PC-3 (cell line): ENCODE data around the gene EMP3. TPM values are rescaled to one million over a fixed set of nuclear protein-coding genes. Genes with fewer than 3 reads are reported as not detected.

Experiments
- ATAC-seq: fragments of 200-7000 bp; cut with Tn5 transposase; 2 replicates; pipeline ENCODE4 v1.9.1; 2020; ENCODE audit warnings: mild to moderate bottlenecking, moderate library complexity
- BruUV-seq: library from RNA; stranded (reverse); fragments of 400-500 nt; replicated peaks from 2 replicates; lab custom pipeline; 2021; lab: Mats Ljungman, UMichigan
- CTCF ChIA-PET: fragments of 300-600 bp; sonication (Branson Sonifier 250); formaldehyde crosslinking; loops from one replicate; lab custom pipeline; 2022; ENCODE audit warnings: antibody characterized with exemption; lab: Charles Lee
- POLR2A ChIA-PET: fragments of 300-600 bp; sonication (Branson Sonifier 250); formaldehyde crosslinking; loops from one replicate; lab custom pipeline; 2022; ENCODE audit warnings: antibody characterized with exemption; ENCODE audit not compliant: unreplicated experiment; lab: Charles Lee
- DNase-seq: peaks from one replicate; pipeline ENCODE4 v3.0.0-alpha.2; 2015
- H2AFZ ChIP-seq: fragments of 300-600 bp; sonication (generic); 2 replicates; pipeline ENCODE4 v1.6.0; 2016; ENCODE audit warnings: antibody characterized with exemption, low read length
- H3F3A ChIP-seq: fragments of 300-600 bp; sonication (generic); one replicate; pipeline ENCODE4 v1.6.0; 2017; ENCODE audit warnings: antibody characterized with exemption, low read length, control low read depth, mild to moderate bottlenecking; ENCODE audit not compliant: unreplicated experiment
- H3K27ac ChIP-seq: fragments of 300-600 bp; sonication (generic); 2 replicates; pipeline ENCODE4 v1.5.1; 2016; ENCODE audit warnings: mild to moderate bottlenecking, low read length
- H3K27me3 ChIP-seq: fragments of 300-600 bp; sonication (generic); 2 replicates; pipeline ENCODE4 v1.6.1; 2016; ENCODE audit warnings: low read length, mixed read lengths
- H3K36me3 ChIP-seq: fragments of 300-600 bp; sonication (generic); 2 replicates; pipeline ENCODE4 v1.6.1; 2016; ENCODE audit warnings: low read depth, mixed run types, low read length, mixed read lengths
- H3K4me1 ChIP-seq: fragments of 300-600 bp; sonication (generic); 2 replicates; pipeline ENCODE4 v1.5.1; 2016; ENCODE audit warnings: low read length; ENCODE audit not compliant: insufficient read depth
- H3K4me2 ChIP-seq: fragments of 300-600 bp; sonication (generic); 2 replicates; pipeline ENCODE4 v1.6.0; 2016; ENCODE audit warnings: low read length
- H3K4me3 ChIP-seq: fragments of 300-600 bp; sonication (generic); 2 replicates; pipeline ENCODE4 v1.5.1; 2016; ENCODE audit warnings: mild to moderate bottlenecking, low read length, mixed read lengths
- H3K79me2 ChIP-seq: fragments of 300-600 bp; sonication (generic); 2 replicates; pipeline ENCODE4 v1.6.1; 2017; ENCODE audit warnings: low read length, mixed read lengths
- H3K9ac ChIP-seq: fragments of 300-600 bp; sonication (generic); 2 replicates; pipeline ENCODE4 v1.6.0; 2016; ENCODE audit warnings: mild to moderate bottlenecking, low read length
- H3K9me2 ChIP-seq: fragments of 300-600 bp; sonication (generic); replicated peaks from 2 replicates; pipeline ENCODE4 v1.6.1; 2016; ENCODE audit warnings: mixed run types, low read length, mixed read lengths
- H3K9me3 ChIP-seq: fragments of 300-600 bp; sonication (generic); 2 replicates; pipeline ENCODE4 v1.6.1; 2016; ENCODE audit warnings: low read length, mixed read lengths
- H4K20me1 ChIP-seq: fragments of 300-600 bp; sonication (generic); 2 replicates; pipeline ENCODE4 v1.6.1; 2016; ENCODE audit warnings: low read length, mixed read lengths
- EZH2 ChIP-seq: fragments of 300-600 bp; sonication (generic); IDR thresholded peaks from one replicate; pipeline ENCODE4 v1.6.1; 2017; ENCODE audit warnings: antibody characterized with exemption, mild to moderate bottlenecking, low read length; ENCODE audit not compliant: unreplicated experiment
- EZH2phosphoT487 ChIP-seq: fragments of 300-600 bp; sonication (generic); IDR thresholded peaks from 2 replicates; pipeline ENCODE4 v1.6.1; 2018; ENCODE audit warnings: mild to moderate bottlenecking, antibody characterized with exemption, low read length, borderline replicate concordance
- intact Hi-C: fragments of 100-400 bp; cut with micrococcal nuclease; formaldehyde crosslinking; loops from 2 replicates; pipeline ENCODE4 v1.9.0; 2023
- total RNA-seq: library from RNA; depleted of rRNA; stranded (reverse); fragments of >200 nt; gene quantifications from 2 replicates; pipeline ENCODE4 v1.2.3, GENCODE V29; 2014
- TF ChIP-seq, protein P1 (sequence below): fragments of 300-600 bp; sonication (generic); conservative IDR thresholded peaks from 2 replicates; pipeline ENCODE4 v1.5.1; 2017; ENCODE audit warnings: antibody characterized with exemption, low read depth, mild to moderate bottlenecking, low read length

EMP3 gene
- total RNA-seq, 1 experiment from 2014 or later = 31.9 TPM

DNA sequence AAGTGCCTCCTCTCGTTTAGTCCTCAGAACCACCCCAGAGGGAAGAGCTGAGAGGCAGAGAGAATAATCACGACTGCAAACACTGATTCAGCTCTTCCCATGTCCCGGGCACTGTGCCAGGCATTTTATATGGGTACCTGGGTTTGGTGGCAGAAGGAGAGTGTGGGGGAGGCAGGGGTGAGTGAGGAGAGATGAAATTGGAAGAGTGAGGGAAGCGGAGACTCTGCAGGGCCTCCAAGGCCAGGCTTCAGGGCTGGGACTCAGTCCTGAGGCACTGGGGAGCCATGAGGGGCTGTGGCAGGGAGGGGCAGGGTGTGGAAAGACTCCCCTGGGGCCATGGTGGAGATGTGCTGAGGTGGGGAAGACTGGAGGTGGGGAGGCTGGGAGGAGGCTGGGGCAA is 47.6 kb downstream of the EMP3 start:
- Histone ChIP-seq H4K20me1 (no peaks in the 10 kb centered on the region), H3F3A (no peaks in the 10 kb centered on the region), H3K4me3 (no peak overlapping the region; the same call in 1 of the 2 replicates), H3K36me3 (no peaks in the 10 kb centered on the region), H3K9ac (no peak overlapping the region), H3K9me3 (no peaks in the 10 kb centered on the region), H3K4me1 (peaks cover 15% of the 10 kb centered on the region), H2AFZ (peak overlapping the region; percentile 29; the same call in 1 of the 2 replicates), H3K27me3 (no peaks in the 10 kb centered on the region), H3K4me2 (peak overlapping the region; percentile 76), H3K9me2 (no peaks in the 10 kb centered on the region), H3K27ac (peak overlapping the region; percentile 37; the same call in 1 of the 2 replicates), H3K79me2 (no peaks in the 10 kb centered on the region)
- ChIA-PET CTCF (interaction anchor here (0.6 kb wide), 1 partner anchor 18 kb away, joined by 3 read pairs; the partner anchor contains the start of gene KDELR1), POLR2A (no interaction called here)
- ATAC-seq = peak; percentile 88
- DNase-seq = peak; percentile 88
- intact Hi-C loops = no loop called here
- TF ChIP-seq EZH2phosphoT487 (no peak), EZH2 (no peak)
- TF ChIP-seq, protein P1, sequence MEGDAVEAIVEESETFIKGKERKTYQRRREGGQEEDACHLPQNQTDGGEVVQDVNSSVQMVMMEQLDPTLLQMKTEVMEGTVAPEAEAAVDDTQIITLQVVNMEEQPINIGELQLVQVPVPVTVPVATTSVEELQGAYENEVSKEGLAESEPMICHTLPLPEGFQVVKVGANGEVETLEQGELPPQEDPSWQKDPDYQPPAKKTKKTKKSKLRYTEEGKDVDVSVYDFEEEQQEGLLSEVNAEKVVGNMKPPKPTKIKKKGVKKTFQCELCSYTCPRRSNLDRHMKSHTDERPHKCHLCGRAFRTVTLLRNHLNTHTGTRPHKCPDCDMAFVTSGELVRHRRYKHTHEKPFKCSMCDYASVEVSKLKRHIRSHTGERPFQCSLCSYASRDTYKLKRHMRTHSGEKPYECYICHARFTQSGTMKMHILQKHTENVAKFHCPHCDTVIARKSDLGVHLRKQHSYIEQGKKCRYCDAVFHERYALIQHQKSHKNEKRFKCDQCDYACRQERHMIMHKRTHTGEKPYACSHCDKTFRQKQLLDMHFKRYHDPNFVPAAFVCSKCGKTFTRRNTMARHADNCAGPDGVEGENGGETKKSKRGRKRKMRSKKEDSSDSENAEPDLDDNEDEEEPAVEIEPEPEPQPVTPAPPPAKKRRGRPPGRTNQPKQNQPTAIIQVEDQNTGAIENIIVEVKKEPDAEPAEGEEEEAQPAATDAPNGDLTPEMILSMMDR = no peak
- BruUV-seq = no TSS peak

DNA sequence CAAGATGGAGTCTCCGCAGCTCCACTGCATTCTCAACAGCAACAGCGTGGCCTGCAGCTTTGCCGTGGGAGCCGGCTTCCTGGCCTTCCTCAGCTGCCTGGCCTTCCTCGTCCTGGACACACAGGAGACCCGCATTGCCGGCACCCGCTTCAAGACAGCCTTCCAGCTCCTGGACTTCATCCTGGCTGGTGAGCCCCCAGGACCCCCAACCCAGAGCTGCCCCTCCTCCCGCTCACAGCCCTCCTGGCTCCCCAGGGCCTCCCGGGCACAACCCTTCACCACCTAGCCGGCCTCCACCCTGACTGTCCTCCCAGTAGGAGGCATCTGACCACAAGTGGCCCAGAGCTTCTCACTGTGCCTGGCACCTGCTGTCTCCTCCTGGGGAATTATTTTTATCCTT is 48.2 kb downstream of the EMP3 start:
- intact Hi-C loops = no loop called here
- no peak overlapping the region for H3K27ac ChIP-seq
- ChIA-PET POLR2A (no interaction called here), CTCF (no interaction called here)
- no peaks in the 10 kb centered on the region for H3K36me3 ChIP-seq
- ATAC-seq (no peak), DNase-seq (no peak)
- H3K9ac ChIP-seq = no peak overlapping the region
- H3K79me2 ChIP-seq = no peaks in the 10 kb centered on the region
- no peaks in the 10 kb centered on the region for H4K20me1 ChIP-seq
- no peaks in the 10 kb centered on the region for H3K9me3 ChIP-seq
- H3K4me2 ChIP-seq = no peak overlapping the region
- H3F3A ChIP-seq = no peaks in the 10 kb centered on the region
- H2AFZ ChIP-seq = no peak overlapping the region
- H3K4me1 ChIP-seq = peaks cover 15% of the 10 kb centered on the region
- BruUV-seq = no TSS peak
- H3K9me2 ChIP-seq = no peaks in the 10 kb centered on the region
- no peaks in the 10 kb centered on the region for H3K27me3 ChIP-seq
- no peak overlapping the region for H3K4me3 ChIP-seq
- TF ChIP-seq, protein P1 = no peak
- TF ChIP-seq EZH2 = no peak
- no peak for TF ChIP-seq EZH2phosphoT487

DNA sequence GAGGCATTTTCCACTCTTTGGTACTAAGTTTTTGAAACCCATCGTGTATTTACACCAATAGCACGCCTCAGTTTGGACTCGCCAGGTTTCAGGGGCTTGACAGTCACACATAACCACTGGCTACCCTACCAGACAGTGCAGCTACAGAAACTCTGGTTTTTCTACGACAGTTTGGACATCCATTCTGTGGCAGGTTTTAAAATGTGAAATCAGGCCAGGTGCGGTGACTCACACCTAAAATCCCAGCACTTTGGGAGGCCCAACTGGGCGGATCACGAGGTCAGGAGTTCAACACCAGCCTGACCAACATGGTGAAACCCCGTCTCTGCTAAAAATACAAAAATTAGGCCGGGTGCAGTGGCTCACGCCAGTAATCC is 52.8 kb downstream of the EMP3 start:
- Histone ChIP-seq H3K36me3 (no peaks in the 10 kb centered on the region), H3K9me3 (no peaks in the 10 kb centered on the region), H3F3A (no peaks in the 10 kb centered on the region), H3K9ac (no peak overlapping the region), H3K27ac (no peak overlapping the region), H3K4me3 (no peak overlapping the region), H3K27me3 (no peaks in the 10 kb centered on the region), H3K4me2 (no peak overlapping the region), H4K20me1 (no peaks in the 10 kb centered on the region), H2AFZ (no peak overlapping the region), H3K79me2 (no peaks in the 10 kb centered on the region), H3K4me1 (peaks cover 2% of the 10 kb centered on the region), H3K9me2 (no peaks in the 10 kb centered on the region)
- intact Hi-C loops = no loop called here
- no peak for ATAC-seq
- DNase-seq = no peak
- ChIA-PET POLR2A (interaction anchor here (0.7 kb wide), 1 partner anchor 111 kb away, joined by 10 read pairs; no protein-coding TSS in a partner anchor), CTCF (no interaction called here)
- TF ChIP-seq, protein P1 = no peak
- no peak for TF ChIP-seq EZH2
- no peak for TF ChIP-seq EZH2phosphoT487
- no TSS peak for BruUV-seq
